Tibial nerve (tissue), 4 donors: ENCODE data around the gene SV2B. TPM values are rescaled to one million over a fixed set of nuclear protein-coding genes. Genes with fewer than 3 reads are reported as not detected.
"Not testable (repeated sequence)": the region's sequence is repeated elsewhere in the genome, so short reads cannot be mapped to it uniquely, and the experiment has no call there.

Experiments
- DNase-seq, 2 donors: peaks; one replicate each; pipeline ENCODE4 v3.0.0-alpha.2; 2019; ENCODE audit warnings: low spot score in 2 of 2
- H3K27ac ChIP-seq, 4 donors: fragments of 200-600 bp; sonication (generic) in 3 of 4; one replicate each; pipeline ENCODE4 v1.5.1; 2017 to 2019; ENCODE audit warnings: mild to moderate bottlenecking in 1 of 4
- H3K27me3 ChIP-seq, 2 donors: fragments of 200-600 bp; sonication (generic) in 1 of 2; one replicate each; pipeline versions ENCODE4 v1.5.1 to v1.6.0; 2017 to 2019
- H3K36me3 ChIP-seq, 3 donors: fragments of 200-600 bp; sonication (generic); one replicate each; pipeline ENCODE4 v1.5.1; 2018 to 2019
- H3K4me1 ChIP-seq, 4 donors: fragments of 200-600 bp; sonication (generic) in 3 of 4; one replicate each; pipeline ENCODE4 v1.5.1; 2017 to 2019
- H3K4me3 ChIP-seq, 4 donors: fragments of 200-600 bp; sonication (generic) in 3 of 4; one replicate each; pipeline ENCODE4 v1.5.1; 2017 to 2019; ENCODE audit warnings: mild to moderate bottlenecking in 1 of 4, moderate library complexity in 1 of 4
- H3K9me3 ChIP-seq, 4 donors: fragments of 200-600 bp; sonication (generic) in 3 of 4; one replicate each; pipeline ENCODE4 v1.5.1; 2017 to 2019
- CTCF ChIP-seq, 5 experiments: fragments of 200-600 bp in 3 of 5; fragments of 450-650 bp in 2 of 5; sonication (generic) in 3 of 5; IDR thresholded peaks; one replicate each; pipeline ENCODE4 v1.5.1; 2016 to 2019; ENCODE audit warnings: antibody characterized with exemption in 5 of 5, mild to moderate bottlenecking in 3 of 5, moderate library complexity in 2 of 5
- EP300 ChIP-seq, 2 donors: sonication (generic); formaldehyde crosslinking; IDR thresholded peaks; one replicate each; pipeline ENCODE4 v1.6.1; 2017; ENCODE audit warnings: antibody characterized with exemption in 2 of 2, mild to moderate bottlenecking in 1 of 2
- POLR2A ChIP-seq, 2 donors: fragments of 450-650 bp; IDR thresholded peaks; one replicate each; pipeline ENCODE4 v1.6.1; 2017; ENCODE audit warnings: antibody characterized with exemption in 2 of 2, mild to moderate bottlenecking in 2 of 2, moderate library complexity in 2 of 2
- WGBS, 2 donors: methylation state at CpG; one replicate each; pipeline ENCODE4 v1.1.5; 2018; 5-methylcytosine and 5-hydroxymethylcytosine counted together
- total RNA-seq, 4 donors: library from RNA; depleted of rRNA; stranded (reverse); fragments of >200 nt; gene quantifications; one replicate each; pipeline ENCODE4 v1.1.0, GENCODE V29; 2016

SV2B gene
- total RNA-seq, 4 donors from 2014 or later: 8.3 to 20.5 (median 17.1) TPM

- no peak for DNase-seq
- no peak overlapping the region for H3K27ac ChIP-seq
- TF ChIP-seq POLR2A (IDR thresholded peaks at IDR 0.05) (no peak), EP300 (IDR thresholded peaks at IDR 0.05) (no peak), CTCF (IDR thresholded peaks at IDR 0.05) (no peak)
- peaks cover 0 to 2% (median 0%) of the 10 kb centered on the region in 4 donors for H3K9me3 ChIP-seq
- peaks cover 0 to 18% of the 10 kb centered on the region in 2 donors for H3K27me3 ChIP-seq
- H3K36me3 ChIP-seq: no peaks in the 10 kb centered on the region
- WGBS, 2 donors: 90 to 93% methylated on average over 4 of the region's 4 CpGs
- no peak overlapping the region for H3K4me3 ChIP-seq
- peaks cover 0 to 4% (median 0%) of the 10 kb centered on the region in 4 donors for H3K4me1 ChIP-seq
Measured at GRCh38 chr15:91072161-91072560, 27.9 kb upstream of the SV2B start.

GRCh38 chr15:91073077-91073476 lies 27.0 kb upstream of the SV2B start:
- H3K4me1 ChIP-seq: peaks cover 0 to 4% (median 0%) of the 10 kb centered on the region in 4 donors
- no peak for TF ChIP-seq POLR2A (IDR thresholded peaks at IDR 0.05)
- TF ChIP-seq EP300 (IDR thresholded peaks at IDR 0.05): no peak
- TF ChIP-seq CTCF (IDR thresholded peaks at IDR 0.05): no peak
- no peak overlapping the region for H3K4me3 ChIP-seq
- peaks cover 0 to 8% (median under 1%) of the 10 kb centered on the region in 4 donors for H3K9me3 ChIP-seq
- peaks cover 0 to 18% of the 10 kb centered on the region in 2 donors for H3K27me3 ChIP-seq
- H3K27ac ChIP-seq: no peak overlapping the region
- 81 to 90% methylated on average over 2 of the region's 2 CpGs for WGBS, 2 donors
- DNase-seq: no peak
- no peaks in the 10 kb centered on the region for H3K36me3 ChIP-seq

- Histone ChIP-seq H3K36me3 (no peaks in the 10 kb centered on the region), H3K27ac (no peak overlapping the region), H3K4me1 (peaks cover 0 to 4% (median 0%) of the 10 kb centered on the region in 4 donors), H3K27me3 (peaks cover 0 to 18% of the 10 kb centered on the region in 2 donors), H3K4me3 (no peak overlapping the region), H3K9me3 (peaks cover 0 to 15% (median 3%) of the 10 kb centered on the region in 4 donors)
- DNase-seq: no peak
- TF ChIP-seq CTCF (IDR thresholded peaks at IDR 0.05) (no peak), POLR2A (IDR thresholded peaks at IDR 0.05) (no peak), EP300 (IDR thresholded peaks at IDR 0.05) (no peak)
- WGBS, 2 donors: 90 to 93% methylated on average over 1 of the region's 1 CpG
Measured at GRCh38 chr15:91073768-91074167, 26.3 kb upstream of the SV2B start.

GRCh38 chr15:91075739-91076138 lies 24.3 kb upstream of the SV2B start:
- no peak overlapping the region for H3K27ac ChIP-seq
- 57 to 72% methylated on average over 1 of the region's 1 CpG for WGBS, 2 donors
- no peak for DNase-seq
- H3K36me3 ChIP-seq: no peaks in the 10 kb centered on the region
- H3K27me3 ChIP-seq: peaks cover 0 to 2% of the 10 kb centered on the region in 2 donors
- H3K4me1 ChIP-seq: no peaks in the 10 kb centered on the region
- no peak for TF ChIP-seq POLR2A (IDR thresholded peaks at IDR 0.05)
- H3K9me3 ChIP-seq: peaks cover 0 to 34% (median 3%) of the 10 kb centered on the region in 4 donors
- H3K4me3 ChIP-seq: no peak overlapping the region

GRCh38 chr15:91077029-91077428 lies 23.0 kb upstream of the SV2B start:
- no peak overlapping the region for H3K27ac ChIP-seq
- no peaks in the 10 kb centered on the region for H3K36me3 ChIP-seq
- no peaks in the 10 kb centered on the region for H3K4me1 ChIP-seq
- no peak for TF ChIP-seq CTCF (IDR thresholded peaks at IDR 0.05)
- no peak for TF ChIP-seq EP300 (IDR thresholded peaks at IDR 0.05)
- no peak for TF ChIP-seq POLR2A (IDR thresholded peaks at IDR 0.05)
- DNase-seq: no peak
- no peak overlapping the region for H3K4me3 ChIP-seq
- peaks cover 0 to 36% (median 3%) of the 10 kb centered on the region in 4 donors for H3K9me3 ChIP-seq
- H3K27me3 ChIP-seq: no peaks in the 10 kb centered on the region

- not testable (repeated sequence) for H3K36me3 ChIP-seq, H3K27me3 ChIP-seq, DNase-seq, H3K4me3 ChIP-seq, H3K4me1 ChIP-seq, H3K27ac ChIP-seq
- 82 to 85% methylated on average over 2 to 4 of the region's 4 CpGs for WGBS, 2 donors
- peaks cover 0 to 11% (median 0%) of the 10 kb centered on the region in 4 donors for H3K9me3 ChIP-seq
Measured at GRCh38 chr15:91093866-91094265, 6.2 kb upstream of the SV2B start.
